ENCODE results near the gene ECD. TPM values are rescaled to one million over a fixed set of nuclear protein-coding genes. Genes with fewer than 3 reads are reported as not detected.

Gene ECD
- total and polyA plus RNA-seq, 2 experiments from 2014 or later = 21.3 to 37.3 TPM

DNA sequence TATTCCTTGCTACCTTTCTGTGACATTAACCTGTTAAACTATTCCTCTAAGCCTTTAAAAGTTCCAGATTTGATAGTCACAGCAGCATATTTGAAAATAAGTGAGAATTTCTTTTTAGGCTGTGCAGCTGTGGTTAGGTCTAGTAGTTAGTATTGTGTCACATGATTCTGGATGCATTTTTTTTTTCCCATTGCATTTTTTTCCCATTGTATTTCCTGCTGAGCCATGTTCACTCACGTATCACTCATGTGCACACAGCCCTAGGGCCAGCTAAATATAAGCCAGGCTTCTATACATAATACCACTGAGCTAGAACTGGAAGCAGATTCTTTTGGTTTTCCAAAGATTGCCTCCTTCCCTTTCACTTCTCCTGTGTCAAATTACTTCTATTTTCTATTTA lies 41.9 kb upstream of the ECD start:
- no peak overlapping the region for H3K4me3 ChIP-seq
- 60 to 77% methylated on average over 1 of the region's 1 CpG for WGBS, 2 experiments (ENCODE audit: low coverage in 1 of 2, low lambda C conversion rate in 2 of 2, missing lambda C conversion rate in 2 of 2)
- H3K36me3 ChIP-seq (ENCODE audit: low read depth) = 0 out of 2 replicates have a peak, but pooled peaks cover 6% of the 10 kb centered on the region
- in situ Hi-C loops (cut with MboI) = no loop called here
- H3K9me2 ChIP-seq (ENCODE audit: insufficient read depth) = no peaks in the 10 kb centered on the region
- no peak for TF ChIP-seq EZH2 (IDR thresholded peaks at IDR 0.05; ENCODE audit: insufficient read depth, poor library complexity, severe bottlenecking)
- TF ChIP-seq EZH2phosphoT487 (IDR thresholded peaks at IDR 0.05; ENCODE audit: insufficient read depth, low read depth) = no peak
- H4K20me1 ChIP-seq (ENCODE audit: insufficient read depth) = no peaks in the 10 kb centered on the region
- 0 out of 2 replicates have a peak, but pooled peaks cover 4% of the 10 kb centered on the region for H3F3A ChIP-seq (ENCODE audit: insufficient read depth)
- H3K79me2 ChIP-seq (ENCODE audit: insufficient read depth) = no peaks in the 10 kb centered on the region; the same call in 1 of the 2 replicates
- peak; percentile 66 for DNase-seq
- H3K27ac ChIP-seq = peak overlapping the region; percentile 12; the same call in 1 of the 2 replicates
- 0 out of 2 replicates have a peak overlapping the region, but pooled peaks have one; percentile 3 for H2AFZ ChIP-seq
- no peak overlapping the region for H3K4me2 ChIP-seq (ENCODE audit: unreplicated experiment)
- H3K27me3 ChIP-seq (replicated peaks; ENCODE audit: insufficient read depth) = no peaks in the 10 kb centered on the region
- no peak overlapping the region for H3K9ac ChIP-seq
- H3K9me3 ChIP-seq (ENCODE audit: low read depth) = no peaks in the 10 kb centered on the region
- H3K4me1 ChIP-seq (ENCODE audit: insufficient read depth) = peaks cover 8% of the 10 kb centered on the region; the same call in 1 of the 2 replicates

DNA sequence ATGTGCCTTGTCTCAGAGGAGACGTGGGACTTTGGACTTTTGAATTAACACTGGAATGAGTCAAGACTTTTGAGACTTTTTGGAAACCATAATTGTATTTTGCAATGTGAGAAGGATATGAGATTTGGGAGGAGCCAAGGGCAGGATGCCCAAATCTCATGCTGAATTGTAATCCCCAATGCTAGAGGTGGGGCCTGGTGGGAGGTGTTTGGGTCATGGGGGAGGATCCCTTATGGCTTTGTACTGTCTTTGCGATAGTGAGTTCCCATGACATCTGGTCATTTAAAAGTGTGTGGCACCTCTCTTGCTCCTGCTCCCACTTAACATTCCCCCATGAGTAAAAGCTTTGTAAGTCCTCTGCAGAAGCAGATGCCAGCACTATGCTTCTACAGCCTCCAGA lies 40.1 kb upstream of the ECD start:
- H3K4me1 ChIP-seq (ENCODE audit: insufficient read depth) = peaks cover 8% of the 10 kb centered on the region; the same call in 1 of the 2 replicates
- no peak overlapping the region for H3K27ac ChIP-seq
- no peak for TF ChIP-seq EZH2 (IDR thresholded peaks at IDR 0.05; ENCODE audit: insufficient read depth, poor library complexity, severe bottlenecking)
- H3K9me2 ChIP-seq (ENCODE audit: insufficient read depth) = no peaks in the 10 kb centered on the region
- H3K4me2 ChIP-seq (ENCODE audit: unreplicated experiment) = no peak overlapping the region
- H3K27me3 ChIP-seq (replicated peaks; ENCODE audit: insufficient read depth) = no peaks in the 10 kb centered on the region
- 27 to 31% methylated on average over 2 of the region's 2 CpGs for WGBS, 2 experiments (ENCODE audit: low coverage in 1 of 2, low lambda C conversion rate in 2 of 2, missing lambda C conversion rate in 2 of 2)
- 0 out of 2 replicates have a peak, but pooled peaks cover 6% of the 10 kb centered on the region for H3K36me3 ChIP-seq (ENCODE audit: low read depth)
- in situ Hi-C loops (cut with MboI) = no loop called here
- no peaks in the 10 kb centered on the region for H4K20me1 ChIP-seq (ENCODE audit: insufficient read depth)
- 0 out of 2 replicates have a peak, but pooled peaks cover 4% of the 10 kb centered on the region for H3F3A ChIP-seq (ENCODE audit: insufficient read depth)
- no peak overlapping the region for H2AFZ ChIP-seq
- peak; percentile 17 for DNase-seq
- H3K4me3 ChIP-seq = no peak overlapping the region
- H3K9me3 ChIP-seq (ENCODE audit: low read depth) = no peaks in the 10 kb centered on the region
- no peaks in the 10 kb centered on the region for H3K79me2 ChIP-seq (ENCODE audit: insufficient read depth)
- H3K9ac ChIP-seq = no peak overlapping the region

DNA sequence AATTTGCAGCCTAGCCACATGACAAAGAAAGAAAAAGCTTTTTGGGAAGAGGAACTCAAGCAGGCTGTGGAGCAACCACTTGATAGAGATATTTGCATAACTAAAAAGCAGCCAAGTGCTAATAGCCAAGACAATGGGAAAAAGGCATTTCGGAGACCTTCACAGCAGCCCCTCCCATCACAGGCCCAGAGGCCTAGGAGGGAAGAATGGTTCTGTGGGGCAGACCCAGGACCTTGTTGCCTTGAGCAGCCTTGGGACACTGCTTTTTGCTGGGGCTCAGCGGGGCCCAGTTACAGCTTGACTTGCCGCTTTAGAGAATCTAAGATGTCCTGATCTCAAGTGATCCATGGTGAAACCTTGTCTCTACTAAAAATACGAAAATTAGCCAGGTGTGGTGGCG lies 38.6 kb upstream of the ECD start:
- 96 to 97% methylated on average over 5 of the region's 5 CpGs for WGBS, 2 experiments (ENCODE audit: low coverage in 1 of 2, low lambda C conversion rate in 2 of 2, missing lambda C conversion rate in 2 of 2)
- in situ Hi-C loops (cut with MboI) = no loop called here
- Histone ChIP-seq H3K36me3 (ENCODE audit: low read depth) (peaks cover 8% of the 10 kb centered on the region; the same call in 1 of the 2 replicates), H3K27me3 (replicated peaks; ENCODE audit: insufficient read depth) (no peaks in the 10 kb centered on the region), H4K20me1 (ENCODE audit: insufficient read depth) (no peaks in the 10 kb centered on the region), H3K27ac (no peak overlapping the region), H3K4me3 (no peak overlapping the region), H2AFZ (no peak overlapping the region), H3K4me1 (ENCODE audit: insufficient read depth) (peaks cover 8% of the 10 kb centered on the region; the same call in 1 of the 2 replicates), H3F3A (ENCODE audit: insufficient read depth) (0 out of 2 replicates have a peak, but pooled peaks cover 4% of the 10 kb centered on the region), H3K4me2 (ENCODE audit: unreplicated experiment) (no peak overlapping the region), H3K9me3 (ENCODE audit: low read depth) (no peaks in the 10 kb centered on the region), H3K9ac (no peak overlapping the region), H3K79me2 (ENCODE audit: insufficient read depth) (no peaks in the 10 kb centered on the region), H3K9me2 (ENCODE audit: insufficient read depth) (no peaks in the 10 kb centered on the region)
- TF ChIP-seq EZH2phosphoT487 (IDR thresholded peaks at IDR 0.05; ENCODE audit: insufficient read depth, low read depth) = no peak
- TF ChIP-seq EZH2 (IDR thresholded peaks at IDR 0.05; ENCODE audit: insufficient read depth, poor library complexity, severe bottlenecking) = no peak
- no peak for DNase-seq

DNA sequence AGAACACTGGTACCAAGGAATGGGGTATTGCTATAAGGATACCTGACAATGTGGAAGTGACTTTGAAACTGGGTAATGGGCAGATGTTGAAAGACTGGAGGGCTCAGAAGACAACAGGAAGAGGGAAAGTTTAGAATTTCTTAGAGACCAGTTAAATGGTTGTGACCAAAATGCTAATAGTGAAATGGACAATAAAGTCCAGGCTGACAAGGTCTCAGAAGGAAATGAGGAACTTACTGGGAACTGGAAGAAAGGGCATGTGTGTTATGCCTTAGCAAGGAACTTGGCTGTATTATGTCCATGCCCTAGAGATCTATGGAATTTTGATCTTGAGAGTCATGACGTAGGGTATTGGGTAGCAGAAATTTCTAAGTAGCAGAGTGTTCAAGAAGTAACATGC lies 38.1 kb upstream of the ECD start:
- no peak for DNase-seq
- H3K4me1 ChIP-seq (ENCODE audit: insufficient read depth) = peaks cover 8% of the 10 kb centered on the region; the same call in 1 of the 2 replicates
- WGBS, 2 experiments (ENCODE audit: low coverage in 1 of 2, low lambda C conversion rate in 2 of 2, missing lambda C conversion rate in 2 of 2) = 90 to 100% methylated on average over 1 of the region's 1 CpG
- H3K9me3 ChIP-seq (ENCODE audit: low read depth) = no peaks in the 10 kb centered on the region
- no peak overlapping the region for H3K4me2 ChIP-seq (ENCODE audit: unreplicated experiment)
- in situ Hi-C loops (cut with MboI) = no loop called here
- no peak overlapping the region for H3K9ac ChIP-seq
- no peak overlapping the region for H2AFZ ChIP-seq
- H3F3A ChIP-seq (ENCODE audit: insufficient read depth) = 0 out of 2 replicates have a peak, but pooled peaks cover 4% of the 10 kb centered on the region
- TF ChIP-seq EZH2 (IDR thresholded peaks at IDR 0.05; ENCODE audit: insufficient read depth, poor library complexity, severe bottlenecking) (no peak), EZH2phosphoT487 (IDR thresholded peaks at IDR 0.05; ENCODE audit: insufficient read depth, low read depth) (no peak)
- H3K4me3 ChIP-seq = no peak overlapping the region
- H3K27ac ChIP-seq = no peak overlapping the region
- H3K27me3 ChIP-seq (replicated peaks; ENCODE audit: insufficient read depth) = no peaks in the 10 kb centered on the region
- H4K20me1 ChIP-seq (ENCODE audit: insufficient read depth) = no peaks in the 10 kb centered on the region
- H3K79me2 ChIP-seq (ENCODE audit: insufficient read depth) = no peaks in the 10 kb centered on the region
- H3K9me2 ChIP-seq (ENCODE audit: insufficient read depth) = no peaks in the 10 kb centered on the region
- H3K36me3 ChIP-seq (ENCODE audit: low read depth) = peaks cover 8% of the 10 kb centered on the region; the same call in 1 of the 2 replicates

Measured in GM23248 (cell line).